Brain microvascular endothelial cell (primary cell): Measurements from ENCODE around the gene FBXW7.

Experiments
- DNase-seq: peaks from one replicate; pipeline ENCODE4 v3.0.0-alpha.2; 2020
- H3K27ac ChIP-seq: fragments of 250-450 bp; sonication (Bioruptor Pico); 2 replicates; pipeline ENCODE4 v1.5.1; 2020; ENCODE audit warnings: mild to moderate bottlenecking, moderate library complexity
- H3K27me3 ChIP-seq: fragments of 250-450 bp; sonication (Bioruptor Pico); replicated peaks from 2 replicates; pipeline ENCODE4 v1.5.1; 2020; ENCODE audit warnings: mild to moderate bottlenecking
- H3K36me3 ChIP-seq: fragments of 250-450 bp; sonication (Bioruptor Pico); replicated peaks from 2 replicates; pipeline ENCODE4 v1.5.1; 2020; ENCODE audit warnings: mild to moderate bottlenecking
- H3K4me3 ChIP-seq: 2 replicates; pipeline ENCODE4 v1.5.1; 2011; ENCODE audit warnings: low read depth, mild to moderate bottlenecking, control low read depth, low read length, moderate library complexity
- in situ Hi-C: cut with HindIII; loops from 2 replicates; pipeline ENCODE4 v1.10.0; 2017; ENCODE audit warnings: low sequenced_read_pairs, low pct_ligation_motif_present
- TF ChIP-seq, protein P1 (sequence below): IDR thresholded peaks from 2 replicates; pipeline ENCODE4 v1.5.1; 2011; ENCODE audit warnings: low read depth, mild to moderate bottlenecking, moderate library complexity, low read length, control low read depth, inconsistent platforms; ENCODE audit errors: missing control alignments

Gene FBXW7

DNA sequence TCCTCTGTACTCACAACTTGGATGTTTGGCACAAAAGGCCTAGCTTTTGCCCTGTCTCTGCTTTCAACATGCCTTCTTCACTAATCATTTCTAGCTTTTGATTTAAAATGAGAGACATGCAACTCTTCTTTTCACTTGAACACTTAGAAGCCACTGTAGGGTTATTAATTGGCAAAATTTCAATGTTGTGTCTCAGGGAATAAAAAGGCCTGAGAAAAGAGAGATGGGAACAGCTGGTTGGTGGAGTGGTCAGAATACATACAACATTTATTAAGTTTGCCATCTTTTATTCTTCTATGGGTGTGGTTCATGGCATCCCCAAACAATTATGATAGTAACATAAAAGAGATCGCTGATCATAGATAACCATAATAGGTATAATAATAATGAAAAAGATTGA lies 114.3 kb downstream of the FBXW7 start:
- in situ Hi-C loops, result no loop called here
- TF ChIP-seq, protein P1, sequence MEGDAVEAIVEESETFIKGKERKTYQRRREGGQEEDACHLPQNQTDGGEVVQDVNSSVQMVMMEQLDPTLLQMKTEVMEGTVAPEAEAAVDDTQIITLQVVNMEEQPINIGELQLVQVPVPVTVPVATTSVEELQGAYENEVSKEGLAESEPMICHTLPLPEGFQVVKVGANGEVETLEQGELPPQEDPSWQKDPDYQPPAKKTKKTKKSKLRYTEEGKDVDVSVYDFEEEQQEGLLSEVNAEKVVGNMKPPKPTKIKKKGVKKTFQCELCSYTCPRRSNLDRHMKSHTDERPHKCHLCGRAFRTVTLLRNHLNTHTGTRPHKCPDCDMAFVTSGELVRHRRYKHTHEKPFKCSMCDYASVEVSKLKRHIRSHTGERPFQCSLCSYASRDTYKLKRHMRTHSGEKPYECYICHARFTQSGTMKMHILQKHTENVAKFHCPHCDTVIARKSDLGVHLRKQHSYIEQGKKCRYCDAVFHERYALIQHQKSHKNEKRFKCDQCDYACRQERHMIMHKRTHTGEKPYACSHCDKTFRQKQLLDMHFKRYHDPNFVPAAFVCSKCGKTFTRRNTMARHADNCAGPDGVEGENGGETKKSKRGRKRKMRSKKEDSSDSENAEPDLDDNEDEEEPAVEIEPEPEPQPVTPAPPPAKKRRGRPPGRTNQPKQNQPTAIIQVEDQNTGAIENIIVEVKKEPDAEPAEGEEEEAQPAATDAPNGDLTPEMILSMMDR, result no peak
- DNase-seq, result no peak
- no peak overlapping the region for H3K27ac ChIP-seq
- no peaks in the 10 kb centered on the region for H3K36me3 ChIP-seq
- H3K4me3 ChIP-seq, result no peak overlapping the region
- no peaks in the 10 kb centered on the region for H3K27me3 ChIP-seq

DNA sequence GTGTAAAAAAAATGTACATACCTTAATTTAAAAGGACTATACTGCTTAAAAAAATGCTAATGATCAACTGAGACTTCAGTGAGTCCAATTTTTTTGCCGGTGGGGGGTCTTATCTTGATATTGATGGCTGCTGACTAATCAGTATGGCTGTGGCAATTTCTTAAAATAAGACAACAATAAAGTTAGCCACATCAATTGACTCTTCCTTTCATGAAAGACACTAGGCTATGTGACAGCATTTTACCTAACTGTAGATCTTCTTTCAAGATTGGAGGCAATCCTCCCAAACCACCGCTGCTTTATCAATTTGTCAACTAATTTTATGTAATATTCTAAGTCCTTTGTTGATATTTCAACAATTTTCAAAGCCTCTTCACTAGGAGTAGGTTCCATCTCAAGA lies 116.1 kb downstream of the FBXW7 start:
- Histone ChIP-seq H3K27me3 (no peaks in the 10 kb centered on the region), H3K36me3 (no peaks in the 10 kb centered on the region), H3K4me3 (no peak overlapping the region), H3K27ac (no peak overlapping the region)
- TF ChIP-seq, protein P1, result no peak
- in situ Hi-C loops, result no loop called here
- DNase-seq, result no peak

DNA sequence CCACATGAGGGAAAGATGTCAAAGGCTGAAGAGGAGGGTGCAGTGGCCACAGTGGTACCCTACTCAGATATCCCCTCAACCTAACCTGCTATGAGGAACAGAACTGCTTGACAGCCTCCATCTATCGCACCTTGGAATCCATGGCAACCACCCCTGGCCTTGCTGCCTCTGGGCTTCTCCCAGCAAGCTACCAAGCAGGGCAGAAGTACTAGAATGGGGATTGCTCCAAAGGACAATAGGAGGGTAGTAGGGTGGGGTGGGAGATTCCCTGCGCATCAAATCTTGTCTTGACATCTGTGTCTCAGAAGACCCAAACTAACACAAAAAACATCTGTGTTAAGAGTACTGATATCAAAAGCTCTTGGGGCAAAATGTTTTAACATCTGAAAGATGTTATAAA lies 118.2 kb downstream of the FBXW7 start:
- H3K27ac ChIP-seq, result no peak overlapping the region
- no peak for DNase-seq
- no peaks in the 10 kb centered on the region for H3K27me3 ChIP-seq
- in situ Hi-C loops, result no loop called here
- TF ChIP-seq, protein P1, result no peak
- H3K4me3 ChIP-seq, result no peak overlapping the region
- no peaks in the 10 kb centered on the region for H3K36me3 ChIP-seq

DNA sequence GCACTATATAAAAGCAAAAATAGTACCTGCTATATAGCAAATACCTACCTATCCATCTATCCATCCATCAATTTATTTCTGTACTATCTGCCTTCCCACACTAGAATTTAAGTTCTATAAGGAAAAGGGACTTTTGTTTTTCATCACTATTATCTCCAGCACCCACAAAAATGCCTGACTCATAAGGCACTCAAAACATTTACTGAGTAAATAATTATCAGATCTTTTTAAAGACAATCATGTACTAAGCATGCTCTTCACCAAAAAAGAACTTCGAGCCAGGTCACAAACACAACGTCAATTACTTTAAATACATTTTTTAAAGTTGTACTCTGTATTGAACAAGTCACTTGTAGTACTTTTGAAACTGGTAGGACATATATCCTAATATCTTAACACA lies 119.9 kb downstream of the FBXW7 start:
- no peak overlapping the region for H3K4me3 ChIP-seq
- DNase-seq, result peak; percentile 62
- no peak overlapping the region for H3K27ac ChIP-seq
- TF ChIP-seq, protein P1, result no peak
- no peaks in the 10 kb centered on the region for H3K27me3 ChIP-seq
- H3K36me3 ChIP-seq, result no peaks in the 10 kb centered on the region
- in situ Hi-C loops, result no loop called here

DNA sequence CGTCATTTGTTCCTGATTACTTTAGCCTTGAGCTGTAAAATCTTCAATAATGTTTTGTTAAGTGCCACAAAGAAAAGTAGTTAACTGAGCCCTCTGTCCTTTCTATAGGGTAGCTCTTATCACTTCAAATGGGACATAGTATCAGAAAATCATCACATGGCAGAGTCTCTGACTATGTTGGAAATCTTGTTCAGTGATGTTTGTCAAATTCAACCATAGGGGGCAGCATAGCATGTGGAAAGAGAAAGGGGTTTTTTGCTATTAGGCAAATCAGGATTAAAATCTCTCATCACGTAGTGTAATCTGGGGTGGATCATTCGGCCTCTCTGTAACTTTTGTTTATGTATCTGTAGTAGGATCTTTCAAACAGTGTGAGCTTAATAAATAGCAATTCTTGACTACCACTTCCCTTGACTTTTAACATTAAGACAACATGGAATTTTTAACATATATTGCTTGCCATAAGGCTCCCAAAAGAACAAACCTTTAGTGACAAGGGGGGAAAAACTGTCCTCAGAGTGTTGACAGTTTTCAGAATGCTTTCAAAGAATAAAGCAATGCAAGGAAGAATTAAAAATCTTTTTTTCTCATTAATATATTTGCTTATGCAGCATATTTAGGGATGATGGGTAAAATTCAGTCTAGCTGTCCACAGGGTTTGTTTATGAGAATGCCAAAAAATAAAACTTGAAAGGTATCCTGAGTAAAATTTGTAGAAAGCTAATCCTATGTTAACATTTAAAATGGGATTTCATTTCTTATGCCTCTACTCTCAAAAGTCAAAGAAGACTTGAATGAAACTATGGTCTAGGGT lies 127.2 kb downstream of the FBXW7 start:
- H3K4me3 ChIP-seq, result no peak overlapping the region
- in situ Hi-C loops, result no loop called here
- H3K27me3 ChIP-seq, result no peaks in the 10 kb centered on the region
- H3K27ac ChIP-seq, result no peak overlapping the region
- TF ChIP-seq, protein P1, result peak; percentile 60
- no peaks in the 10 kb centered on the region for H3K36me3 ChIP-seq
- DNase-seq, result peak; percentile 40

DNA sequence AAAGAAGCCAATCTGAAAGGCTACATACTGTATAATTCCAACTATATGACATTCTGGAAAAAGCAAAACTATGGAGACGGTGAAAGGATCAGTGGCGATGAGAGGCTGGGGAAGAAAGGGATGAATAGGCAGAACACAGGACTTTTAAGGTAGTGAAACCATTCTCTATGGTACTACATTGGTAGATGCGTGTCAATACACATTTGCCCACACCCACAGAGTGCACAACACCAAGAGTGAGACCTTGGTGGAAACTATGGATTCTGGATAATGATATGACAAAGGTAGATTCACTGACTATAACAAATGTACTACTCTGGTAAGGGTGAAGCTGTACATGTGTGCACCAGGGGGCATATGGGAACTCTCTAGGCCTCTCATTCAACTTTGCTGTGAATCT lies 134.5 kb downstream of the FBXW7 start:
- DNase-seq, result no peak
- Histone ChIP-seq H3K4me3 (no peak overlapping the region), H3K27ac (no peak overlapping the region), H3K27me3 (no peaks in the 10 kb centered on the region), H3K36me3 (no peaks in the 10 kb centered on the region)
- in situ Hi-C loops, result no loop called here
- TF ChIP-seq, protein P1, result peak; percentile 24
